ENCODE data around the gene KDM4D.
"Not testable (repeated sequence)": the region's sequence is repeated elsewhere in the genome, so short reads cannot be mapped to it uniquely, and the experiment has no call there.

Gene KDM4D

DNA sequence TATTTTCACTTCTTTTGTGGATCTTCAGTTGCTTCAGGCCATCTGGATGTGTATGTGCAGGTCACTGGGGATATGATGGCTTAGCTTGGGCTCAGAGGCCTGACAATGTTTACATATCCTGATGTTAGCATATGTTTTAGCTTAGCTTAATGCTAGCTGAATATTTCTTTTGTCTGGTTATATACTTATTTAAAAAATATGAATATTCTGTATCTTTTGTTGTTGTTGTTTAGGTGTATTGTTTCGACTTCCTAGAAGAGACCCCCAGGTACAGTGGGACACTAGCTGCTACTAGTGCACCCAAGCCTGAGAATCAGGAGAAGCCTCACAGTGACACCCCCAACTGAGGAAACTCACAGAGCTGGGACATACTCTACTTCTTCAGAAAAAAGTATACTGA is 51.4 kb downstream of the KDM4D start, which contains the start of gene KDM4E:
Gene KDM4E, plus strand, starts transcription at position 301 of the 400 bp plus-strand sequence. CDS start 300 bp downstream, outside the sequence.
- no peak within 1 kb of the TSS for H3K4me3 ChIP-seq (ENCODE audit: low read depth, low read length)
- TF ChIP-seq, protein P1, sequence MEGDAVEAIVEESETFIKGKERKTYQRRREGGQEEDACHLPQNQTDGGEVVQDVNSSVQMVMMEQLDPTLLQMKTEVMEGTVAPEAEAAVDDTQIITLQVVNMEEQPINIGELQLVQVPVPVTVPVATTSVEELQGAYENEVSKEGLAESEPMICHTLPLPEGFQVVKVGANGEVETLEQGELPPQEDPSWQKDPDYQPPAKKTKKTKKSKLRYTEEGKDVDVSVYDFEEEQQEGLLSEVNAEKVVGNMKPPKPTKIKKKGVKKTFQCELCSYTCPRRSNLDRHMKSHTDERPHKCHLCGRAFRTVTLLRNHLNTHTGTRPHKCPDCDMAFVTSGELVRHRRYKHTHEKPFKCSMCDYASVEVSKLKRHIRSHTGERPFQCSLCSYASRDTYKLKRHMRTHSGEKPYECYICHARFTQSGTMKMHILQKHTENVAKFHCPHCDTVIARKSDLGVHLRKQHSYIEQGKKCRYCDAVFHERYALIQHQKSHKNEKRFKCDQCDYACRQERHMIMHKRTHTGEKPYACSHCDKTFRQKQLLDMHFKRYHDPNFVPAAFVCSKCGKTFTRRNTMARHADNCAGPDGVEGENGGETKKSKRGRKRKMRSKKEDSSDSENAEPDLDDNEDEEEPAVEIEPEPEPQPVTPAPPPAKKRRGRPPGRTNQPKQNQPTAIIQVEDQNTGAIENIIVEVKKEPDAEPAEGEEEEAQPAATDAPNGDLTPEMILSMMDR (IDR thresholded peaks at IDR 0.05; ENCODE audit: borderline replicate concordance, insufficient read depth, low read depth, low read length): no peak

DNA sequence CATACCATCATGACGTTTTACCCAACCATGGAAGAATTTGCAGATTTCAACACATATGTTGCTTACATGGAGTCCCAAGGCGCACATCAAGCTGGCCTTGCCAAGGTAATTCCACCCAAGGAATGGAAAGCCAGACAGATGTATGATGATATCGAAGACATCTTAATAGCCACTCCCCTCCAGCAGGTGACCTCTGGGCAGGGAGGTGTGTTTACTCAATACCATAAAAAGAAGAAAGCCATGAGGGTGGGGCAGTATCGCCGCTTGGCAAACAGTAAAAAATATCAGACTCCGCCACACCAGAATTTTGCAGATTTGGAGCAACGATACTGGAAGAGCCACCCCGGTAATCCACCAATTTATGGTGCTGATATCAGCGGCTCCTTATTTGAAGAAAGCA is 52.1 kb downstream of the KDM4D start:
- not testable (repeated sequence) for H3K4me3 ChIP-seq (ENCODE audit: low read depth, low read length)

DNA sequence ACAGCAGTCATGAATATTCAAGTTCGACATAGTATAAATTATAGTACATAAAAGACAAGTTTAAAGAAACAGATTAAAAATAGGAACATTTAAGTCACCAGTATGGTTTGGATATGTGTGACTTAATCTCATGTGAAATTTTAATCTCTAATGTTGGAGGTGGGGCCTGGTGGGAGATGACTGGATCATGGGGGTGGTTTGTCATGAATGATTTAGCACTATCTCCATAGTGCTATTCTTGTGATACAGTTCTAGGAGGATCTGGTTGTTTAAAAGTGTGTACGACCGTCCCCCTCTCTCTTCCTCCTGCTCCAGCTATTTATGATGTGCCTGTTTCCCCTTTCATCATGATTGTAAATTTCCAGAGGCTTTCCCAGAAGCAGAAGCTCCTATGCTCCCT is 54.8 kb downstream of the KDM4D start:
- TF ChIP-seq, protein P1 (IDR thresholded peaks at IDR 0.05; ENCODE audit: borderline replicate concordance, insufficient read depth, low read depth, low read length): no peak
- no peak overlapping the region for H3K4me3 ChIP-seq (ENCODE audit: low read depth, low read length)

DNA sequence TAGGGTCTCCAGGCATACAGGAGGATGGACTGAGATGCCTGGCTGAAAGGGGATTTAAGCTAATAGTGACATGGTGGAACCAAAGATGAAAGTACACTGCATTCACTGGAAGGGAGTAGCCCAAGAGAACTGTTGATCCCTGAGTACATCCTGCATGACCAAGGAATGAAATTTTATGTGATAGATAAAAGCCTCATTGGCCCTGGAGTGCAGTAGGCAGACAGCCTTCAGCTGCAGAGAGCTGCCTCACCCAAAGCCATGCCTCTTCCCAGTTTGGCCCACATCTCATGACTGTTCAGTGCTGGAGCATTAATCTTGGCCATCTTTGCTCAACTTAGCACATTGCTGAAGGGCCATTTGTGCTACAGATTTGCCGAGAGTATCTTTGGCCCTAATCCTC is 59.5 kb downstream of the KDM4D start:
- TF ChIP-seq, protein P1 (IDR thresholded peaks at IDR 0.05; ENCODE audit: borderline replicate concordance, insufficient read depth, low read depth, low read length): no peak
- H3K4me3 ChIP-seq (ENCODE audit: low read depth, low read length): no peak overlapping the region

DNA sequence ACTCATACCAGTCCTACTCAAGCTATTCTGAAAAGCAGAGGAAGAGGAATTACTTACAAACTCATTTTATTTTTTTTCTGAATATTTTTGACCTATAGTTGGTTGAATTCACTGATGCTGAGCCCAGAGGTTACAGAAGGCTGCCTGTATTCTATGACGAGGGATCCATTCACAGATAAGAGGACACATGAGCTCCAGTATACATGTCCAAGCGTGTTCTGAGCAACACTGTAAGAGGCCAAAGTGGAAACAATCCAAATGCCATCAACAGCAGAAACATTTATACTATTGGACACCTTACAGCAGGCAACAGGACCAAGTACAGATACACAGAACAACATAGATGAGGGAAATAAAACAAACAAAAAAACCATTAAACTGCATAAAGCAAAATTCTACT is 61.8 kb downstream of the KDM4D start:
- TF ChIP-seq, protein P1 (IDR thresholded peaks at IDR 0.05; ENCODE audit: borderline replicate concordance, insufficient read depth, low read depth, low read length): no peak
- no peak overlapping the region for H3K4me3 ChIP-seq (ENCODE audit: low read depth, low read length)

DNA sequence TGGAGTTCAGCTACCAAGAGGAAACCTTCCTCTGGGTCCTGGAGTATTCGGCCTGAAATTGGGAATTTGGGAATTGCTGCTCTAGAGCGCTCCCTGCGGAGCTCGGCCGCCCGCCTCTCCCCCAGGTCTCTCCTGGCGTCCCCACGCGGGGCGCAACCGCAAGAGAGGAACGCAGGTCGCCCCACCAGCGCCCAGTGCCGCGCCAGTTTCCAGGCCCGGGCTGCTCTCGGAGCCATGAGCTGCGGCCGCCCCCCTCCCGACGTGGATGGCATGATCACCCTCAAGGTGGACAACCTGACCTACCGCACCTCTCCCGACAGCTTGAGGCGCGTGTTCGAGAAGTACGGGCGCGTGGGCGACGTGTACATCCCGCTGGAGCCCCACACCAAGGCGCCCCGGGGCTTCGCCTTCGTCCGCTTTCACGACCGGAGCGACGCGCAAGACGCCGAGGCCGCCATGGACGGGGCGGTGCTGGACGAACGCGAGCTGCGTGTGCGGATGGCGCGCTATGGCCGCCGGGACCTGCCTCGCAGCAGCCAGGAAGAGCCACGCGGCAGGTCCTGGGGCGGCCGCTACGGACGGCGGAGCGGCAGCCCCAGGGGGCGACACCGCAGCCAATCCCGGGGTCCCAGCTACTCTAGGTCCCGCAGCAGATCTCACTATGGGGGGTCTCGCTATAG is 64.0 kb downstream of the KDM4D start:
- not testable (repeated sequence) for H3K4me3 ChIP-seq (ENCODE audit: low read depth, low read length)

DNA sequence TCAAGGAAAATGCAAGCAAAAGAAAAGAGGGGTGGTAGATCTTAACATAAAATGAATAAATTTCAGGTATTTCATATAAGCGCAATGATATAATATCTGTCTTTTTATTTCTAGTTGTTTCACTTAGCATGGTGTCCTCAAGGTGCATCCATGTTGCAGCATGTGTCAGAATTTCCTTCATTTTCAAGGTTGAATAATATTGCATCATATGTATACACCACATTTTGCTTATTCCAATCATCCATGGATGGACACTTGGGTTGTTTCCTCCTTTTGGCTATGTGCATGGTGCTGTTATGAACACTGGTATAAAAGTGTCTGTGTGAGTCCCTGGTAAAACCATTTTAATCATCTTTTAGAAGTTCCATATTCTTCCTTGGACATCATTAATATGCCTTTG is 68.7 kb downstream of the KDM4D start:
- TF ChIP-seq, protein P1 (IDR thresholded peaks at IDR 0.05; ENCODE audit: borderline replicate concordance, insufficient read depth, low read depth, low read length): no peak
- H3K4me3 ChIP-seq (ENCODE audit: low read depth, low read length): no peak overlapping the region

DNA sequence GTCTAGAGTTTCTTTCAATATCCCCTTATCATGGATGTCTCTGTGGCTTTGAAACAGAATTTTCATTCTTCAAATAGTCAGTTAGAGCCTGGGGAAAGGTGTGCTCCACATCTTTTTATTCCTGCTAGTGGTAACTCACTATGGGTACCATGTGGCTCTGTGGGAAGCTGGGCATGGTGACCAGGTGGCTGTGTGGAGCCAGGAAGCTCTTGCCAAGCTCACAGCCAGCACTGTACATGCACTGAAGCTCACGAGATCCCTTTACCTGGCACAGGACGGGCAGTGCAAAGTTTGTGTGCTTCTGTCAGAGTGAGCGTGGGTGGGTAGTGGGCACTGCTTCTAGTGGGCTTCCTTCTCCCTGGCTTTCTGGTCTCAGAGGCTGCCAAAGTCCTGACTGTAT is 69.4 kb downstream of the KDM4D start:
- TF ChIP-seq, protein P1 (IDR thresholded peaks at IDR 0.05; ENCODE audit: borderline replicate concordance, insufficient read depth, low read depth, low read length): no peak
- H3K4me3 ChIP-seq (ENCODE audit: low read depth, low read length): no peak overlapping the region
